H1 (cell line): ENCODE measurements around the gene PLEKHA1. TPM values are rescaled to one million over a fixed set of nuclear protein-coding genes. Genes with fewer than 3 reads are reported as not detected.

Source experiments
- CHD2 ChIP-seq: IDR thresholded peaks from 2 replicates; pipeline ENCODE4 v1.6.1; 2012; ENCODE audit warnings: low read length, improper control_type of control experiment
- GTF2F1 ChIP-seq: IDR thresholded peaks from 2 replicates; pipeline ENCODE4 v1.6.1; 2012; ENCODE audit warnings: low read depth, low read length, improper control_type of control experiment, borderline replicate concordance
- MAX ChIP-seq: IDR thresholded peaks from 2 replicates; pipeline ENCODE4 v1.6.1; 2012; ENCODE audit warnings: inconsistent platforms
- NANOG ChIP-seq: IDR thresholded peaks from 2 replicates; pipeline ENCODE4 v1.6.1; 2011; ENCODE audit warnings: low read length, low read depth, mild to moderate bottlenecking, inconsistent platforms; ENCODE audit not compliant: insufficient read depth, poor library complexity, severe bottlenecking
- RXRA ChIP-seq: IDR thresholded peaks from 2 replicates; pipeline ENCODE4 v1.6.1; 2011; ENCODE audit warnings: low read depth, mild to moderate bottlenecking, low read length, moderate library complexity; ENCODE audit not compliant: insufficient read depth
- TAF7 ChIP-seq: optimal IDR thresholded peaks from 2 replicates; pipeline ENCODE3; 2011; ENCODE audit warnings: low read depth, mild to moderate bottlenecking, inconsistent platforms, low read length, moderate library complexity, borderline replicate concordance
- polyA plus RNA-seq, 7 experiments: library from polyadenylated mRNA; depleted of rRNA in 3 of 7; stranded (reverse) in 5 of 7; unstranded in 2 of 7; fragments of >200 nt in 5 of 7; fragments of 200-250 nt in 2 of 7; gene quantifications; 1 replicate in 5 of 7; 2 replicates in 1 of 7; 4 replicates in 1 of 7; pipeline versions ENCODE4 v1.2.1 to v1.2.3, GENCODE V29; 2011 to 2013; ENCODE audit warnings: missing spikeins in 2 of 7, mixed read lengths in 2 of 7
- total RNA-seq: library from RNA; stranded (reverse); fragmentation: NEBNext Ultra II Directional; extraction: Animal tissue kit (Norgen Biotek cat#: 25700); gene quantifications from 2 replicates; pipeline ENCODE4 v1.2.1, GENCODE V29; 2021
- TF ChIP-seq, protein P1 (sequence below), 3 experiments: IDR thresholded peaks; 1 replicate in 2 of 3; 2 replicates in 1 of 3; pipeline versions ENCODE4 v1.5.1 to v1.6.1; 2011; ENCODE audit warnings: low read length in 3 of 3, mild to moderate bottlenecking in 3 of 3, inconsistent platforms in 2 of 3, low read depth in 1 of 3, moderate library complexity in 1 of 3; ENCODE audit not compliant: insufficient read depth in 1 of 3; ENCODE audit errors: control extremely low read depth in 1 of 3
- TF ChIP-seq, protein P2 (sequence below): fragments of 300-600 bp; sonication (generic); IDR thresholded peaks from 2 replicates; pipeline ENCODE4 v1.7.1; 2012; ENCODE audit warnings: low read length, moderate library complexity, mild to moderate bottlenecking, inconsistent platforms; ENCODE audit not compliant: insufficient replicate concordance

PLEKHA1 gene
- total and polyA plus RNA-seq, 2 of the 8 experiments (the other 6 are each of a cell fraction or from before 2014, with no cell fraction given), result 15.6 to 39.7 TPM

DNA sequence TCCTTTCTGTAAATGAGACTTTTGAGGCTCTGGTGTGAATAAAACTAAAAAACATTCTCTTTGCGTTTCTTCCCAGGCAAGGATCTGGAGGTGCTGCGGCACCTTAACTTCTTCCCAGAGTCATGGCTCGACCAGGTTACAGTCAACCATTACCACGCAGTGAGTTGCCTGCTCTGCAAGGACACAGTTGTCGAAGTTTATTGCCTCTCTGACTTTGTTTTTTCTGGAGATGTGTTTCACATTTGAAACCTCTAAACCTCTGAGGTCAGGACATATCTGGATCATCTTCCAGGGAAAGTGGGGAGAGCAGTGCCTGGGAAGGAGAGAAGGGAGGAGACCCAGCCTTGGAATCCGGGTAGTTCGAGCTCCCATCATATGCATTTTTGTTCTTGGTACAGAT is 43.4 kb upstream of the PLEKHA1 start (continued):
- no peak for TF ChIP-seq NANOG
- TF ChIP-seq, protein P1, sequence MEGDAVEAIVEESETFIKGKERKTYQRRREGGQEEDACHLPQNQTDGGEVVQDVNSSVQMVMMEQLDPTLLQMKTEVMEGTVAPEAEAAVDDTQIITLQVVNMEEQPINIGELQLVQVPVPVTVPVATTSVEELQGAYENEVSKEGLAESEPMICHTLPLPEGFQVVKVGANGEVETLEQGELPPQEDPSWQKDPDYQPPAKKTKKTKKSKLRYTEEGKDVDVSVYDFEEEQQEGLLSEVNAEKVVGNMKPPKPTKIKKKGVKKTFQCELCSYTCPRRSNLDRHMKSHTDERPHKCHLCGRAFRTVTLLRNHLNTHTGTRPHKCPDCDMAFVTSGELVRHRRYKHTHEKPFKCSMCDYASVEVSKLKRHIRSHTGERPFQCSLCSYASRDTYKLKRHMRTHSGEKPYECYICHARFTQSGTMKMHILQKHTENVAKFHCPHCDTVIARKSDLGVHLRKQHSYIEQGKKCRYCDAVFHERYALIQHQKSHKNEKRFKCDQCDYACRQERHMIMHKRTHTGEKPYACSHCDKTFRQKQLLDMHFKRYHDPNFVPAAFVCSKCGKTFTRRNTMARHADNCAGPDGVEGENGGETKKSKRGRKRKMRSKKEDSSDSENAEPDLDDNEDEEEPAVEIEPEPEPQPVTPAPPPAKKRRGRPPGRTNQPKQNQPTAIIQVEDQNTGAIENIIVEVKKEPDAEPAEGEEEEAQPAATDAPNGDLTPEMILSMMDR (IDR thresholded peaks at IDR 0.05; ENCODE audit: control extremely low read depth in 1 of 3, insufficient read depth in 1 of 3, low read depth in 1 of 3, low read length in 3 of 3), result no peak
- TF ChIP-seq GTF2F1, result no peak
- TF ChIP-seq CHD2, result no peak
- no peak for TF ChIP-seq RXRA
- no peak for TF ChIP-seq TAF7
- TF ChIP-seq MAX, result no peak
- TF ChIP-seq, protein P2, sequence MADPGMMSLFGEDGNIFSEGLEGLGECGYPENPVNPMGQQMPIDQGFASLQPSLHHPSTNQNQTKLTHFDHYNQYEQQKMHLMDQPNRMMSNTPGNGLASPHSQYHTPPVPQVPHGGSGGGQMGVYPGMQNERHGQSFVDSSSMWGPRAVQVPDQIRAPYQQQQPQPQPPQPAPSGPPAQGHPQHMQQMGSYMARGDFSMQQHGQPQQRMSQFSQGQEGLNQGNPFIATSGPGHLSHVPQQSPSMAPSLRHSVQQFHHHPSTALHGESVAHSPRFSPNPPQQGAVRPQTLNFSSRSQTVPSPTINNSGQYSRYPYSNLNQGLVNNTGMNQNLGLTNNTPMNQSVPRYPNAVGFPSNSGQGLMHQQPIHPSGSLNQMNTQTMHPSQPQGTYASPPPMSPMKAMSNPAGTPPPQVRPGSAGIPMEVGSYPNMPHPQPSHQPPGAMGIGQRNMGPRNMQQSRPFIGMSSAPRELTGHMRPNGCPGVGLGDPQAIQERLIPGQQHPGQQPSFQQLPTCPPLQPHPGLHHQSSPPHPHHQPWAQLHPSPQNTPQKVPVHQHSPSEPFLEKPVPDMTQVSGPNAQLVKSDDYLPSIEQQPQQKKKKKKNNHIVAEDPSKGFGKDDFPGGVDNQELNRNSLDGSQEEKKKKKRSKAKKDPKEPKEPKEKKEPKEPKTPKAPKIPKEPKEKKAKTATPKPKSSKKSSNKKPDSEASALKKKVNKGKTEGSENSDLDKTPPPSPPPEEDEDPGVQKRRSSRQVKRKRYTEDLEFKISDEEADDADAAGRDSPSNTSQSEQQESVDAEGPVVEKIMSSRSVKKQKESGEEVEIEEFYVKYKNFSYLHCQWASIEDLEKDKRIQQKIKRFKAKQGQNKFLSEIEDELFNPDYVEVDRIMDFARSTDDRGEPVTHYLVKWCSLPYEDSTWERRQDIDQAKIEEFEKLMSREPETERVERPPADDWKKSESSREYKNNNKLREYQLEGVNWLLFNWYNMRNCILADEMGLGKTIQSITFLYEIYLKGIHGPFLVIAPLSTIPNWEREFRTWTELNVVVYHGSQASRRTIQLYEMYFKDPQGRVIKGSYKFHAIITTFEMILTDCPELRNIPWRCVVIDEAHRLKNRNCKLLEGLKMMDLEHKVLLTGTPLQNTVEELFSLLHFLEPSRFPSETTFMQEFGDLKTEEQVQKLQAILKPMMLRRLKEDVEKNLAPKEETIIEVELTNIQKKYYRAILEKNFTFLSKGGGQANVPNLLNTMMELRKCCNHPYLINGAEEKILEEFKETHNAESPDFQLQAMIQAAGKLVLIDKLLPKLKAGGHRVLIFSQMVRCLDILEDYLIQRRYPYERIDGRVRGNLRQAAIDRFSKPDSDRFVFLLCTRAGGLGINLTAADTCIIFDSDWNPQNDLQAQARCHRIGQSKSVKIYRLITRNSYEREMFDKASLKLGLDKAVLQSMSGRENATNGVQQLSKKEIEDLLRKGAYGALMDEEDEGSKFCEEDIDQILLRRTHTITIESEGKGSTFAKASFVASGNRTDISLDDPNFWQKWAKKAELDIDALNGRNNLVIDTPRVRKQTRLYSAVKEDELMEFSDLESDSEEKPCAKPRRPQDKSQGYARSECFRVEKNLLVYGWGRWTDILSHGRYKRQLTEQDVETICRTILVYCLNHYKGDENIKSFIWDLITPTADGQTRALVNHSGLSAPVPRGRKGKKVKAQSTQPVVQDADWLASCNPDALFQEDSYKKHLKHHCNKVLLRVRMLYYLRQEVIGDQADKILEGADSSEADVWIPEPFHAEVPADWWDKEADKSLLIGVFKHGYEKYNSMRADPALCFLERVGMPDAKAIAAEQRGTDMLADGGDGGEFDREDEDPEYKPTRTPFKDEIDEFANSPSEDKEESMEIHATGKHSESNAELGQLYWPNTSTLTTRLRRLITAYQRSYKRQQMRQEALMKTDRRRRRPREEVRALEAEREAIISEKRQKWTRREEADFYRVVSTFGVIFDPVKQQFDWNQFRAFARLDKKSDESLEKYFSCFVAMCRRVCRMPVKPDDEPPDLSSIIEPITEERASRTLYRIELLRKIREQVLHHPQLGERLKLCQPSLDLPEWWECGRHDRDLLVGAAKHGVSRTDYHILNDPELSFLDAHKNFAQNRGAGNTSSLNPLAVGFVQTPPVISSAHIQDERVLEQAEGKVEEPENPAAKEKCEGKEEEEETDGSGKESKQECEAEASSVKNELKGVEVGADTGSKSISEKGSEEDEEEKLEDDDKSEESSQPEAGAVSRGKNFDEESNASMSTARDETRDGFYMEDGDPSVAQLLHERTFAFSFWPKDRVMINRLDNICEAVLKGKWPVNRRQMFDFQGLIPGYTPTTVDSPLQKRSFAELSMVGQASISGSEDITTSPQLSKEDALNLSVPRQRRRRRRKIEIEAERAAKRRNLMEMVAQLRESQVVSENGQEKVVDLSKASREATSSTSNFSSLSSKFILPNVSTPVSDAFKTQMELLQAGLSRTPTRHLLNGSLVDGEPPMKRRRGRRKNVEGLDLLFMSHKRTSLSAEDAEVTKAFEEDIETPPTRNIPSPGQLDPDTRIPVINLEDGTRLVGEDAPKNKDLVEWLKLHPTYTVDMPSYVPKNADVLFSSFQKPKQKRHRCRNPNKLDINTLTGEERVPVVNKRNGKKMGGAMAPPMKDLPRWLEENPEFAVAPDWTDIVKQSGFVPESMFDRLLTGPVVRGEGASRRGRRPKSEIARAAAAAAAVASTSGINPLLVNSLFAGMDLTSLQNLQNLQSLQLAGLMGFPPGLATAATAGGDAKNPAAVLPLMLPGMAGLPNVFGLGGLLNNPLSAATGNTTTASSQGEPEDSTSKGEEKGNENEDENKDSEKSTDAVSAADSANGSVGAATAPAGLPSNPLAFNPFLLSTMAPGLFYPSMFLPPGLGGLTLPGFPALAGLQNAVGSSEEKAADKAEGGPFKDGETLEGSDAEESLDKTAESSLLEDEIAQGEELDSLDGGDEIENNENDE, result no peak
- TF ChIP-seq, all 59 proteins: peak for 0
